NOMO-1 treated with DMSO at 0.1 percent for 48 hours (cell line): ENCODE data around the gene KCND2.

Experiments used
- DNase-seq: peaks from one replicate; lab custom pipeline; 2025; ENCODE audit not compliant: unreplicated experiment; lab: John Stamatoyannopoulos, UW

Gene KCND2

GRCh38 chr7:120582916-120583315 is 309.9 kb downstream of the KCND2 start:
- DNase-seq: no peak

- no peak for DNase-seq
Observed at GRCh38 chr7:120583899-120584586, 311.1 kb downstream of the KCND2 start.

DNA sequence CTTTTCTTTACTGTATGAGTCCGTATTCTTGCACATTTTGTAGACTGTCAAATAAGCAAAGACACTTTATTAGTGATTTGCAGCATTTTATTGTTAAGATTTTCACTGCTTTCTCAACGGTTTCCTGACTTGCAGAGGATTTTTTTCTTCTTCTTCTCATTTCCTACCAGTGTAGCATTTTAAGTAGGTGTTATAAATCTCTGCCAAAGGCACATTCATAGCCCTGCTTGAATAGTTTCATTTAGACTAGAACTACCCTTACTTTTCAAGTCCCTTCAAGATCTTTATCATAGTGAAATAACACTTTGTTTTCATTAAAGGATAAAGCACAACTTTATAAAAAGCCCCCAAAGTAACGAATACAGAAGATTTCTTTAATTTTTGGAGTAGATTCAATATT is 313.6 kb downstream of the KCND2 start:
- DNase-seq: no peak

DNA sequence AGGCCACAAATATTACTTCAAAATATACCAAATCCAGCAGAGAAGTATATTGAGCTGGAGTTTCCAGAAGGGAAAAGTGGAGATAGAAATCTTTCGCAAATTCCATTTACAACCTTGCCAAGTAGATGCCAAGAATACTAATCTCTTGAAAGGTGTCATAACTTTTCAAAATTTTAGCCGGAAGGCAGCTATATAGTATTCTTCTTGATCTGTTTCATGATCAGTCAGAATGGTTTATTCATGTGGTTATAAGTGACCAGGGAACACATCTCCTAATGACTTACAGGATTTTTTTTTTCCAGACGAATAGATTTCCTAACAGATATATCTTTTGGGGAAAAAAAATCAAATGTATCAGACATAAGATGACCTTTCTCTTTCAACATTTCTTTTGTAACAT is 314.3 kb downstream of the KCND2 start:
- DNase-seq: no peak

GRCh38 chr7:120588416-120588815 is 315.4 kb downstream of the KCND2 start:
- no peak for DNase-seq

GRCh38 chr7:120588862-120589261 is 315.9 kb downstream of the KCND2 start:
- no peak for DNase-seq

- no peak for DNase-seq
Observed at GRCh38 chr7:120600607-120601006, 327.6 kb downstream of the KCND2 start.

GRCh38 chr7:120603366-120603765 is 330.4 kb downstream of the KCND2 start:
- DNase-seq: no peak

- DNase-seq: no peak
Observed at GRCh38 chr7:120609136-120609753, 336.3 kb downstream of the KCND2 start.

DNA sequence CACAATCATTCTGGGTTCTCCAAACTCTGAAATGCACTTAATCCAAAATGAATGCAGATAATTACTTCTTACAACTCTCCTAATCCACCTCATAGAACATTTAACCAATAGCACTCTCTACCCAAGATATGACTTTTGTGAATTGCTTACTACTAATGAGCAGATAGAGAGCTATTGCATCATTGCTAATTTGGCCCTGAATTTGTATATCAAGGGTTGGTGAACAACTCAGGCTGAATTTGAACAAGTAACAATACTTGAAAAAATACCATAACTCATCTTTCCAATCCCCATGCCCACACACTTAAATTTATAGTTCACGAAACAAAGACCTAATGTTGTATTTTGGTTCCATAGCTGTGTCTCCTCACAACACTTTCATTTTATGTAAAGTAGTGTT is 339.0 kb downstream of the KCND2 start:
- DNase-seq: no peak

- no peak for DNase-seq
Observed at GRCh38 chr7:120615703-120616102, 342.7 kb downstream of the KCND2 start.

DNA sequence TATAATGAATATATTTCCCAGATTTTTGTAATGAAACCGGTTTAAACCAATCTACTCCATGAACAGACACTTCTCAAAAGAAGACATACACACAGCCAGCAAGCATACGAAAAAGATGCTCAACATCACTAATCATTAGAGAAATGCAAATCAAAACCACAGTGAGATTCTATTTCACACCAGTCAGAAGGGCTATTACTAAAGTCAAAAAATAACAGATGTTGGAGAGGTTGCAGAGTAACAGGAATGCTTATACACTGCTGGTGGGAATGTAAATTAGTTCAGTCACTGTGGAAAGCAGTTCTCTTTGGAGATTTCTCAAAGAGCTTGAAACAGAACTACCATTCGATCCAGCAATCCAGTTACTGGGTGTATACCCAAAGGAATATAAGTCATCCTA is 344.3 kb downstream of the KCND2 start:
- DNase-seq: no peak

DNA sequence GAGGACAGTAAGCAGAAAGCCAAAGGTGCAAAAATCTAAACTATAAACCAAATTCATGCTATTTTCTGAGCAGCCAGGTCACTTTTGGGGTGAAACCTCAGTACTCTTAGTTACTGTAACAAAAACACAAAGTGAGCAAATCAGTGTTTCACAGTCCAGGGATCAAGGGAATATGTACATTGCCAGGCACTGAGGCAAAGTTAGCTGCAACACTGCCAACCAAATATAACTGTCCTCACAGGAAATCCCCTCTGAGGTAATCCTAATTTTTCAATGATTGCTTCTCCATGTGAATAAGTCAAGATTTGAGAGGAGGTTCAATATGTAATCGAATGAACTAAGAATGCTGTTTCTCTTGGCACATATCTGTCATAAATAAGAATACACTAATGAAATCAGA is 355.3 kb downstream of the KCND2 start:
- DNase-seq: no peak

DNA sequence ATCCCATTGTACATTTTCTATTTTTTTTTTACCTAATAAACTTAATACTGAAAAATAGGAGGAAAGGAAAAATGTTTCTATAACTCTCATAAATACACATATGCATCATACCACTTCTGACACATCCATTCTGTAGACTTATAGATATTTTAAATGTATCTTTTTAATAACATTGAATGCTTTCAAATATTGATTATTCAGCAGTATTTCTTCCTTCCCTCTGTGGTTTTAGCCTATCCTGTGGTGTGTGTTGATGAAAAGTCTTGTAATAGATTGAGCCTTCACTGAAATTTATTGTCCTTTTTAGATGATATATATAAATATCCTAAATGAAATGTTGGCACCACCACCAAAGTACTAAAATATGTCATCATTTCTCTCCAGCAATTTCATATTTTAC is 366.9 kb downstream of the KCND2 start:
- no peak for DNase-seq

- no peak for DNase-seq
Observed at GRCh38 chr7:120645966-120646365, 373.0 kb downstream of the KCND2 start.

DNA sequence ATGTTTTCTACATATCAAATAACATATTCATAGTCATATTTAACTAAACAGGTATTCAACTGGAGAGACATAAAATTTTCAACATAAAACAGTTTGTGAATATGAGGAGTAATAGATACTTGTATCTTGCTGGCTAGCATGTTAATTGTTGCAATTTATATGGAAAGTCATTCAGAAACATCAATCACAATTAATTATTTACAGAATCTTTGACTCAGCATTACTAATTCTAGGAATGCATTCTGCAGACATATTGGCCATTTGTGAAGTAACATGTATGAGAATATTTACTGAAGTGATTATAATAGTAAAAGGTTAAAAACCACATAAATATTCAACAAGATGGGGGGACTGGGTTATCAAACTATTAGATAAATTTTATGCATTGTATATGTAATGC is 381.3 kb downstream of the KCND2 start:
- no peak for DNase-seq

DNA sequence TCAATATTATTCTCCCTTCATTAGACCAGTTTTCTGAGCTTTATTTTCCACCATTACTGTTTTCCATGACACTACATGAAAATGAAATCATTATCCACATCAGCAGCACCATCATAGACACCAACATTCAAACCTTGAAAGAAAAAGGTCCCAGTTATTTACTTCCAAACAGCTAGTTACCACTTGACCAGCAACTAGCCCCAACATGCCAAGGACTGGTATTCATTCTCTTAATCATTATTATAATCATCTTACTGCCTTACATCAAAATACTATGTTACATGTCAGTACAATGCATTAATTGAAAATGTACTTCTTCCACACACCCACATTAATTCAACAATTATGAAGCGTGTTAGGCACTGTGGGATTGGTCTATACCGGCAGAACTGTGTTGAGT is 385.5 kb downstream of the KCND2 start:
- DNase-seq: no peak

- DNase-seq: no peak
Observed at GRCh38 chr7:120662291-120662690, 389.3 kb downstream of the KCND2 start.

DNA sequence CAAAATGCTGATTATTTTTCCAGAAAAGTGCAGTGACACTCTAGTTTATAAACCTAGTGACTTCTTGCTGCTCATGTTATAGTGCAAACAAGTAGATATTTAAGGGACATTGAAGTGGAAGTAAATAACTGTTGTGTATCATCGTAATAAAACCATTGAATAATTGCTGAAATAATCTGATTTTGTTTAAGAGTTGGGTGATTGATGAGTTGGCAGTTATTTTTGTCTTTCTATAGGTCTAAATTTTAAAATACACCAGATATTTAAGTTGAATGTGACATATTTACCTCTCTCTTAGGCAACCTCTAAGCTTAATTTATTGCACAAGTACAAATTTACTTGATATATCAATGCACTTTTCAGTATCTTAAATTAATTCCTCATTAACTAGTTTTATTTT is 392.1 kb downstream of the KCND2 start:
- DNase-seq: no peak

- no peak for DNase-seq
Observed at GRCh38 chr7:120675076-120675475, 402.1 kb downstream of the KCND2 start.

- no peak for DNase-seq
Observed at GRCh38 chr7:120677535-120677934, 404.6 kb downstream of the KCND2 start.

DNA sequence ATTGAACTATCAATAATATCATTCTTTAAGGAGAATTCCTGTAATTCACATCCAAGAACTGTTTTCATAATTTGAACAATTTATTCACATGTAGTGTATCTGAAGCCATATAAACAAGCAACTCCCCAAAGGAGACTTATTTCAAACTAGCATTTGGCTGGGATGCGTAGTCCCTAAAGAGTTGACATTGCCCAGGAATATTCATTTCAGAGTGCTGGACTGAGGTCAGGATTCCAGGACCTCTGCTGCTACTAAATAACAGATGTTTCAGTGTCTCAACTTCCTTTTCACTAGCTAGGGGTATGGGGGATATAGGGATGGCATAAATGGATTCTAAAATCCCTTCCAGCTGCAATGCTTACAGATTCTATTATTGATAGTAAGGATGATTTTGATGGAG is 408.0 kb downstream of the KCND2 start:
- DNase-seq: no peak

GRCh38 chr7:120684463-120684862 is 411.5 kb downstream of the KCND2 start:
- DNase-seq: no peak
